AG09309 (cell line): Measurements from ENCODE around the gene ADAM23.

Source experiments
- DNase-seq: peaks from one replicate; pipeline ENCODE4 v3.0.0-alpha.2; 2010; ENCODE audit warnings: low read depth
- H3K4me3 ChIP-seq: 2 replicates; pipeline ENCODE4 v1.5.1; 2011; ENCODE audit warnings: mild to moderate bottlenecking, low read depth, low read length, moderate library complexity; ENCODE audit not compliant: control insufficient read depth
- TF ChIP-seq, protein P1 (sequence below): IDR thresholded peaks from 2 replicates; pipeline ENCODE4 v1.5.1; 2011; ENCODE audit warnings: mild to moderate bottlenecking, low read depth, low read length, inconsistent platforms; ENCODE audit not compliant: insufficient read depth, control insufficient read depth; ENCODE audit errors: missing control alignments

Gene ADAM23

DNA sequence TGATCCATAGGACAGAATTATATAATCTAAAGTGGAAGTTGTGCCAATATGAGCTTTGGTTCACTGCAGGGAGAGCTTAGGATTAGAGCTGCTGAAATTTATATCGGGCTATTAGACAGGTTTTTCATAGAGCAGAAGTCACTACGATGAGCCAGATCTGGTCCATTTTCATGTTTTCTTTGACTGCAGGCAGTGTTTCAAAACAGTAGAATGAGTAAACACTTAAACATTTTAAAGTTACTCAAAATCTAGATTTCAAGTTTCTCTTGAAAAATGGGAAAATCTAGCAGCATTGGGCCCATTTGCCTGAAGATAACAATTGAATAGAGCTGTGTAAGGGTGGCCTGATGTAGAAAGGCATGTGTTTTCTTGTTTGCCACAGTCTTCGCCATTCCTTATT is 14.5 kb upstream of the ADAM23 start:
- no peak overlapping the region for H3K4me3 ChIP-seq
- TF ChIP-seq, protein P1, sequence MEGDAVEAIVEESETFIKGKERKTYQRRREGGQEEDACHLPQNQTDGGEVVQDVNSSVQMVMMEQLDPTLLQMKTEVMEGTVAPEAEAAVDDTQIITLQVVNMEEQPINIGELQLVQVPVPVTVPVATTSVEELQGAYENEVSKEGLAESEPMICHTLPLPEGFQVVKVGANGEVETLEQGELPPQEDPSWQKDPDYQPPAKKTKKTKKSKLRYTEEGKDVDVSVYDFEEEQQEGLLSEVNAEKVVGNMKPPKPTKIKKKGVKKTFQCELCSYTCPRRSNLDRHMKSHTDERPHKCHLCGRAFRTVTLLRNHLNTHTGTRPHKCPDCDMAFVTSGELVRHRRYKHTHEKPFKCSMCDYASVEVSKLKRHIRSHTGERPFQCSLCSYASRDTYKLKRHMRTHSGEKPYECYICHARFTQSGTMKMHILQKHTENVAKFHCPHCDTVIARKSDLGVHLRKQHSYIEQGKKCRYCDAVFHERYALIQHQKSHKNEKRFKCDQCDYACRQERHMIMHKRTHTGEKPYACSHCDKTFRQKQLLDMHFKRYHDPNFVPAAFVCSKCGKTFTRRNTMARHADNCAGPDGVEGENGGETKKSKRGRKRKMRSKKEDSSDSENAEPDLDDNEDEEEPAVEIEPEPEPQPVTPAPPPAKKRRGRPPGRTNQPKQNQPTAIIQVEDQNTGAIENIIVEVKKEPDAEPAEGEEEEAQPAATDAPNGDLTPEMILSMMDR = no peak

DNA sequence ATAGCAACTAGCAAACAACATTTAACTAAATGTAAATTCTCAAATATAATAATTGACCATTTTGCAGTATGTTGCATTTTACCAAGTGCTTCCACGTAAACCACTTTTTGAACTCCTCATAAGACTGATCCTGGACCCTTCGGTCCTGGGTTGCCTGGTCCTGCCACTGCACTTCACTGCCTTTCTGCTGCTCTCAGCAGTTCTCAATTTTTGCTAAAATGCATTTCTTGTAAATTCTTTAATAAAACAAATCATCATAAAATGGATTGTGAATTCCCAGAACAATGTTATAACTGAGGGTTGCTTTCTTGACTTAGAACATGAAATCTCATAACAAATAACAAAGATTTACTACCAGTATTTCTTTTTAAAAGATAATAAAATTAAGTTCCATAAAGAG is 12.9 kb upstream of the ADAM23 start:
- no peak overlapping the region for H3K4me3 ChIP-seq
- no peak for DNase-seq
- TF ChIP-seq, protein P1 = no peak

More for the DNA sequence above, 14.5 kb upstream of the ADAM23 start:
- DNase-seq = no peak

DNA sequence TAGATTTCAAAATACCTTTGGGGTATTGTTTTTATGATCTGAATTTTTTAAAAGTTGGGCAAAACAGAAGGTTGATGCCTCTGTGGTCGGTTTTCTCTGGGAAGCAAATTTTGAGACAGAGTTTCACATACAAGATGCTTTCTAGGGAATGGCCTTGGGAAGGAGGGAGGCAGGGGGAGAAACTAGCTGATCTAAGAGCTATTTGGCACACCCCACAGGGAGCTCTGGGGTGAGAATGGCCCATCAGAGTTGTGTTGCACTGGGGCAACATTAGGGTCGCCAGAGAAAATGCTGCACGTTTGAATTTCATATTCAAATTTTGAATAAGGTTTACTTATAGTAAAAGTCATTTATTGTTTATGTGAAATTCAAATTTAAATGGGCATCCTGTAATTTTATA is 11.9 kb upstream of the ADAM23 start:
- no peak overlapping the region for H3K4me3 ChIP-seq
- DNase-seq = no peak
- TF ChIP-seq, protein P1 = no peak

DNA sequence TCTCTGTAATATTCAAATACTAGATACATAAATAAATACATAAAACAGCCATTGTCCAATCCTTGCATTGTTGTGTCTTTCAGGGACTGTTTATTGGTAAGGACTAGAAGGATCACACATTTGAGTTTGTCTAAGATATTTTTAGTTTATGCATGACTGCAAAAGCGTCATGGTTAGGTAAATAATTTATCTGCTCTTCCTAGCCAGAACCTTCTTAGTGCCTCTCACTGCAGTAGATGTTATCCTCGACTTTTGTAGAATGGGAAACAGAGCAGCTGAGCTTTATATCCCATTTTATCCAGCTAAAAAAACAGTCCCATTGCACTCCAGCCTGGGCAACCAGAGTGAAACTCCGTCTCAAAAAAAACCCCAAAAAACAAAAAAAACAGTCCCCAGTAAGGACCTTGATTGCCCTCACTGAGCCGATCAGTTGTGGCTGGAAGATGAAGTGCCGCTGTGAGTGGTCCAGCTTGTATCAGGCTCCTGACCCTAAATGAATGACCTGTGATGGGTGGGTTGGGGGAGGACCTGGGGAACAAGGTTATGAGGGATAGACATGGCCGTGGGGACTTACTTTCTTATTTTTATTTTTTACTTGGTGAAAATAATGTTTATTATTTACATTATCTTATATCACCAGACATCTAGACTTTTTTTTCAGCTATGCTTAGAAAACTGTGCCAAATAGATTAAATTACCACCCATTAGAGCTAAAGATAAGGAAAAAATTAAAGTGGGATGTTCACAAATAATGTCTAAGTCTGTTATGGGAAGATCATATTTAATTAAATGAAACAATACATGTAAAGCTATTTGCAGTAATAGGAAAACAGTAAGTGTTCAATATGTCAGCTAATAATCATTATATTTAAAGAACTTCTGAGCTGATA is 10.9 kb upstream of the ADAM23 start:
- TF ChIP-seq, protein P1 = no peak
- H3K4me3 ChIP-seq = no peak overlapping the region
- no peak for DNase-seq

DNA sequence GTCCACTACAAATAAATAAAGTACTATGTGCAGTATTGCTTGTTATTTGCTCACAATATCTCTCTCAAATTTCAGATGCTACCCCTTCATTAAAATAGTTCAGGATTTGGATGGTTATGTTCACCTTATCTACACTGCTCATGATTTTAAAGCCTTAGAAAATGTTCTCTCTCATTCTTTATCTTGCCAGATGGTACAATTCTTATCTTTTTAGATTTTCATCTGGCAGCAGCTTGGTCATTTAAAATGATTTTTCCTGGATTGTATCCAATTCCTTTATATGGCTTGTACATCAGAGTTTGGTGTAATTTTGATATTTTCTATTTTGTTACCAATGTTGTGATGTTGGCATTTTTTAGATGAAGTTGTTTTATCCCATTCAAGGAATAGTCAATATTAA is 10.1 kb upstream of the ADAM23 start:
- no peak overlapping the region for H3K4me3 ChIP-seq
- TF ChIP-seq, protein P1 = no peak
- no peak for DNase-seq

DNA sequence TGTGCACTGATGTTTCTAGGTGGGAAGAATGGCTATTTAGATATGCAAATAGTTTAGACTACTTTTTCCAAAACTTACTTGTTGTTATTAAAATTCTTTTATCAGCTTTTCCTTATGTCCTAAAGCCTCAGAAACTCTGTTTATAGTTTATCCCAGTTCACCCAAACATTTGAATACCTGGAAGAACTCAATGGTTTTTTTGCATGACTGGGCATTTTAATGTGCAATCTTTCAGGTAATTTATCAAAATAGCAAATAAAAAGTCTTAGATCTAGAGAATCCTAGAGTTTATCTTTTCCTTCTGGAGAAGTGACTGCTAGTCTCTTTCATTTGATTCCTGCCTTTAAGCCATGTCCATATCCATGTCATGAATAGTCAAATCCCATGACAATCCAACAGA is 9.6 kb upstream of the ADAM23 start:
- no peak overlapping the region for H3K4me3 ChIP-seq
- no peak for DNase-seq
- TF ChIP-seq, protein P1 = no peak
